ENCODE measurements around the gene SYT8.

Gene SYT8

GRCh38 chr11:1860108-1860507, 25.3 kb downstream of the SYT8 start:
- no peak for DNase-seq (ENCODE audit: low read depth)

- no peak for DNase-seq (ENCODE audit: low read depth)
These were observed 26.9 kb downstream of the SYT8 start for GRCh38 chr11:1861435-1862411.

- DNase-seq (ENCODE audit: low read depth): peak; percentile 41
These were observed 28.0 kb downstream of the SYT8 start for GRCh38 chr11:1862588-1863351.

GRCh38 chr11:1863352-1864216, 28.8 kb downstream of the SYT8 start:
- DNase-seq (ENCODE audit: low read depth): peak; percentile 80

- DNase-seq (ENCODE audit: low read depth): no peak
These were observed 29.4 kb downstream of the SYT8 start for GRCh38 chr11:1864231-1864630.

- no peak for DNase-seq (ENCODE audit: low read depth)
These were observed 30.3 kb downstream of the SYT8 start for GRCh38 chr11:1864831-1865665.

GRCh38 chr11:1866226-1866625, 31.4 kb downstream of the SYT8 start:
- no peak for DNase-seq (ENCODE audit: low read depth)

- no peak for DNase-seq (ENCODE audit: low read depth)
These were observed 32.0 kb downstream of the SYT8 start for GRCh38 chr11:1866776-1867175.

GRCh38 chr11:1867381-1867780, 32.6 kb downstream of the SYT8 start:
- no peak for DNase-seq (ENCODE audit: low read depth)

GRCh38 chr11:1868056-1868635, 33.4 kb downstream of the SYT8 start:
- no peak for DNase-seq (ENCODE audit: low read depth)

GRCh38 chr11:1868636-1869291, 34.0 kb downstream of the SYT8 start:
- no peak for DNase-seq (ENCODE audit: low read depth)

GRCh38 chr11:1869427-1870325, 34.9 kb downstream of the SYT8 start:
- no peak for DNase-seq (ENCODE audit: low read depth)

GRCh38 chr11:1870326-1870696, 35.5 kb downstream of the SYT8 start:
- DNase-seq (ENCODE audit: low read depth): no peak

GRCh38 chr11:1870721-1871466, 36.1 kb downstream of the SYT8 start:
- no peak for DNase-seq (ENCODE audit: low read depth)

- no peak for DNase-seq (ENCODE audit: low read depth)
These were observed 36.7 kb downstream of the SYT8 start for GRCh38 chr11:1871531-1871930.

- no peak for DNase-seq (ENCODE audit: low read depth)
These were observed 37.6 kb downstream of the SYT8 start for GRCh38 chr11:1872267-1872985.

GRCh38 chr11:1873048-1873812, 38.4 kb downstream of the SYT8 start:
- no peak for DNase-seq (ENCODE audit: low read depth)
